Measurements from ENCODE around the gene TPM2. TPM values are rescaled to one million over a fixed set of nuclear protein-coding genes. Genes with fewer than 3 reads are reported as not detected.

The TPM2 gene
- total RNA-seq, 1 donor from 2014 or later: 161 TPM

DNA sequence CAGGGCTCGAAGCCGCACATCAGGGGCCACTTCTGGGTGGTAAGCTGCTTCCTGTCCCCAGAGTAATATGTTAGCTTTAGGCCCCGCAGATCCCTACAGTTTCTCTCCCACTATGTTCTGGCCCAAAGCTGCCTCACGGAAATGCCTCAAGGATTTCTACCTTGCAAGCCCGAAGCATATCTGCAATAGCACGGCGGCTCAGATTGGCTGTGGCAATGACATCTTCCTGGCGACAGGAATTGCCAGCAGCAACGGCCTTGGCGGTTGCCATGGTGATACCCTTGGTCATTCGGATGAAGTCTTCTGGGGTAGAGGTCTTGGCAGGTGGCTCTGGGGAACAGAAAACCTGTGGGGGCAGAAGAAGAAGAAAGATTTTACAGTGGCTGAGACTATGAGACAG is 10.3 kb upstream of the TPM2 start:
- Histone ChIP-seq H3K4me1 (peaks cover 12% of the 10 kb centered on the region), H3K9me3 (no peaks in the 10 kb centered on the region), H3K27ac (no peak overlapping the region), H3K27me3 (no peaks in the 10 kb centered on the region), H3K36me3 (peaks cover 90% of the 10 kb centered on the region), H3K4me3 (no peak overlapping the region)
- TF ChIP-seq, protein P1, sequence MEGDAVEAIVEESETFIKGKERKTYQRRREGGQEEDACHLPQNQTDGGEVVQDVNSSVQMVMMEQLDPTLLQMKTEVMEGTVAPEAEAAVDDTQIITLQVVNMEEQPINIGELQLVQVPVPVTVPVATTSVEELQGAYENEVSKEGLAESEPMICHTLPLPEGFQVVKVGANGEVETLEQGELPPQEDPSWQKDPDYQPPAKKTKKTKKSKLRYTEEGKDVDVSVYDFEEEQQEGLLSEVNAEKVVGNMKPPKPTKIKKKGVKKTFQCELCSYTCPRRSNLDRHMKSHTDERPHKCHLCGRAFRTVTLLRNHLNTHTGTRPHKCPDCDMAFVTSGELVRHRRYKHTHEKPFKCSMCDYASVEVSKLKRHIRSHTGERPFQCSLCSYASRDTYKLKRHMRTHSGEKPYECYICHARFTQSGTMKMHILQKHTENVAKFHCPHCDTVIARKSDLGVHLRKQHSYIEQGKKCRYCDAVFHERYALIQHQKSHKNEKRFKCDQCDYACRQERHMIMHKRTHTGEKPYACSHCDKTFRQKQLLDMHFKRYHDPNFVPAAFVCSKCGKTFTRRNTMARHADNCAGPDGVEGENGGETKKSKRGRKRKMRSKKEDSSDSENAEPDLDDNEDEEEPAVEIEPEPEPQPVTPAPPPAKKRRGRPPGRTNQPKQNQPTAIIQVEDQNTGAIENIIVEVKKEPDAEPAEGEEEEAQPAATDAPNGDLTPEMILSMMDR (IDR thresholded peaks at IDR 0.05): no peak
- intact Hi-C loops (cut with DNase I): no loop called here
- DNase-seq (no peak), ATAC-seq (no peak)

- Histone ChIP-seq H3K4me3 (no peak overlapping the region), H3K36me3 (peaks cover 72% of the 10 kb centered on the region), H3K27ac (peak overlapping the region; percentile 78), H3K9me3 (no peaks in the 10 kb centered on the region), H3K4me1 (peaks cover 12% of the 10 kb centered on the region), H3K27me3 (no peaks in the 10 kb centered on the region)
- intact Hi-C loops (cut with DNase I): no loop called here
- DNase-seq (no peak), ATAC-seq (no peak)
- TF ChIP-seq, protein P1 (IDR thresholded peaks at IDR 0.05): no peak
Measured at GRCh38 chr9:35698231-35698630, 8.5 kb upstream of the TPM2 start.

- intact Hi-C loops (cut with DNase I): no loop called here
- Histone ChIP-seq H3K4me1 (peaks cover 12% of the 10 kb centered on the region), H3K4me3 (no peak overlapping the region), H3K9me3 (no peaks in the 10 kb centered on the region), H3K27ac (peak overlapping the region; percentile 78), H3K27me3 (no peaks in the 10 kb centered on the region), H3K36me3 (peaks cover 64% of the 10 kb centered on the region)
- no peak for DNase-seq
- peak; percentile 3 for ATAC-seq
- TF ChIP-seq, protein P1 (IDR thresholded peaks at IDR 0.05): no peak
Measured at GRCh38 chr9:35697486-35697885, 7.8 kb upstream of the TPM2 start.

GRCh38 chr9:35696520-35697215 is 6.9 kb upstream of the TPM2 start:
- intact Hi-C loops (cut with DNase I): no loop called here
- no peaks in the 10 kb centered on the region for H3K9me3 ChIP-seq
- no peaks in the 10 kb centered on the region for H3K27me3 ChIP-seq
- no peak overlapping the region for H3K4me3 ChIP-seq
- peaks cover 12% of the 10 kb centered on the region for H3K4me1 ChIP-seq
- no peak for DNase-seq
- TF ChIP-seq, protein P1 (IDR thresholded peaks at IDR 0.05): peak; percentile 90
- peaks cover 56% of the 10 kb centered on the region for H3K36me3 ChIP-seq
- peak overlapping the region; percentile 78 for H3K27ac ChIP-seq
- peak; percentile 90 for ATAC-seq

GRCh38 chr9:35695943-35696401 is 6.2 kb upstream of the TPM2 start:
- Histone ChIP-seq H3K27me3 (no peaks in the 10 kb centered on the region), H3K27ac (peak overlapping the region; percentile 78), H3K4me3 (no peak overlapping the region), H3K36me3 (peaks cover 49% of the 10 kb centered on the region), H3K9me3 (no peaks in the 10 kb centered on the region), H3K4me1 (peaks cover 17% of the 10 kb centered on the region)
- TF ChIP-seq, protein P1 (IDR thresholded peaks at IDR 0.05): no peak
- ATAC-seq: peak; percentile 3
- intact Hi-C loops (cut with DNase I): no loop called here
- DNase-seq: no peak

Data from upper lobe of right lung (tissue), 1 donor.